CD4-positive, alpha-beta T cell treated with Interferon alpha-2 for 1 hour (primary cell): ENCODE results near the gene ADAM15.

ENCODE experiments used
- DNase-seq, 2 donors: peaks; one replicate each; pipeline ENCODE4 v3.0.0-alpha.2; 2020 to 2022

The ADAM15 gene

GRCh38 chr1:155030899-155031298 lies 20.2 kb upstream of the ADAM15 start:
- no peak for DNase-seq

GRCh38 chr1:155032886-155033285 lies 18.2 kb upstream of the ADAM15 start:
- DNase-seq: no peak

- DNase-seq: no peak
These were observed 17.6 kb upstream of the ADAM15 start, which contains the start of the genes DCST1 and DCST2 for GRCh38 chr1:155033524-155033923. Gene DCST1 (plus strand): TSS chr1:155033824. CDS start chr1:155034037, 213 bp downstream. Gene DCST2 (minus strand): TSS chr1:155033781. CDS start chr1:155033701, 80 bp downstream.

GRCh38 chr1:155034318-155035208 lies 16.6 kb upstream of the ADAM15 start:
- no peak for DNase-seq

GRCh38 chr1:155035936-155036335 lies 15.2 kb upstream of the ADAM15 start:
- DNase-seq: no peak

- DNase-seq: no peak
These were observed 14.1 kb upstream of the ADAM15 start for GRCh38 chr1:155037043-155037442.

GRCh38 chr1:155037851-155038441 lies 13.2 kb upstream of the ADAM15 start:
- DNase-seq: no peak

- DNase-seq: no peak
These were observed 12.4 kb upstream of the ADAM15 start for GRCh38 chr1:155038602-155039307.

- DNase-seq: no peak
These were observed 11.8 kb upstream of the ADAM15 start for GRCh38 chr1:155039308-155039669.

GRCh38 chr1:155040358-155041093 lies 10.6 kb upstream of the ADAM15 start:
- no peak for DNase-seq

GRCh38 chr1:155042789-155043188 lies 8.3 kb upstream of the ADAM15 start:
- no peak for DNase-seq

GRCh38 chr1:155043301-155043702 lies 7.8 kb upstream of the ADAM15 start:
- DNase-seq: no peak

GRCh38 chr1:155043793-155044192 lies 7.3 kb upstream of the ADAM15 start:
- no peak for DNase-seq

GRCh38 chr1:155044365-155044764 lies 6.8 kb upstream of the ADAM15 start:
- DNase-seq: no peak

- peak; percentile 76 to 79 for DNase-seq
These were observed 6.1 kb upstream of the ADAM15 start for GRCh38 chr1:155044812-155045657.

GRCh38 chr1:155048449-155049334 lies 2.4 kb upstream of the ADAM15 start:
- no peak for DNase-seq

- no peak for DNase-seq
These were observed 1.2 kb upstream of the ADAM15 start for GRCh38 chr1:155049651-155050559.

- no peak for DNase-seq
These were observed 243 bp downstream of the ADAM15 start for GRCh38 chr1:155051342-155051776.

- peak; percentile 49 to 63 for DNase-seq
These were observed 772 bp downstream of the ADAM15 start for GRCh38 chr1:155051777-155052398.
